H9 (cell line): ENCODE measurements around the gene RPP25. TPM values are rescaled to one million over a fixed set of nuclear protein-coding genes. Genes with fewer than 3 reads are reported as not detected.

ENCODE experiments used
- DNase-seq: peaks from one replicate; pipeline ENCODE4 v3.0.0-alpha.2; 2017
- H2AFZ ChIP-seq: one replicate; pipeline ENCODE4 v1.6.1; 2013; ENCODE audit warnings: mild to moderate bottlenecking, low read length, control low read depth, moderate library complexity
- H2AK5ac ChIP-seq: 2 replicates; pipeline ENCODE4 v1.6.1; 2013; ENCODE audit warnings: low read length, control low read depth, mixed read lengths; ENCODE audit not compliant: insufficient read length
- H2BK120ac ChIP-seq: one replicate; pipeline ENCODE4 v1.6.1; 2013; ENCODE audit warnings: low read depth, mild to moderate bottlenecking, low read length, control low read depth, inconsistent platforms; ENCODE audit not compliant: poor library complexity, severe bottlenecking
- H2BK12ac ChIP-seq: 2 replicates; pipeline ENCODE4 v1.6.1; 2013; ENCODE audit warnings: low read length, control low read depth, mixed read lengths, low read depth; ENCODE audit not compliant: insufficient read length
- H2BK15ac ChIP-seq: 2 replicates; pipeline ENCODE4 v1.6.1; 2013; ENCODE audit warnings: low read depth, low read length, control low read depth
- H2BK20ac ChIP-seq: one replicate; pipeline ENCODE4 v1.6.1; 2013; ENCODE audit warnings: low read depth, mild to moderate bottlenecking, low read length, control low read depth, inconsistent platforms; ENCODE audit not compliant: poor library complexity, severe bottlenecking
- H2BK5ac ChIP-seq: 2 replicates; pipeline ENCODE4 v1.6.1; 2013; ENCODE audit warnings: low read length, control low read depth, mixed read lengths; ENCODE audit not compliant: insufficient read length
- H3K14ac ChIP-seq: 2 replicates; pipeline ENCODE4 v1.6.1; 2013; ENCODE audit warnings: low read length, control low read depth; ENCODE audit not compliant: insufficient read depth
- H3K18ac ChIP-seq: 2 replicates; pipeline ENCODE4 v1.6.1; 2013; ENCODE audit warnings: low read depth, mild to moderate bottlenecking, mixed read lengths, low read length, control low read depth; ENCODE audit not compliant: insufficient read length
- H3K23ac ChIP-seq: 2 replicates; pipeline ENCODE4 v1.6.1; 2013; ENCODE audit warnings: low read length, control low read depth, mixed read lengths, low read depth; ENCODE audit not compliant: insufficient read length
- H3K23me2 ChIP-seq: 2 replicates; pipeline ENCODE4 v1.6.1; 2013; ENCODE audit warnings: low read depth, mild to moderate bottlenecking, mixed read lengths, low read length, control low read depth; ENCODE audit not compliant: insufficient read length, poor library complexity, severe bottlenecking
- H3K27ac ChIP-seq: 2 replicates; pipeline ENCODE4 v1.5.1; 2013; ENCODE audit warnings: low read length, control low read depth, mixed read lengths, low read depth; ENCODE audit not compliant: insufficient read length
- H3K27me3 ChIP-seq: 2 replicates; pipeline ENCODE4 v1.6.1; 2013; ENCODE audit warnings: low read length, control low read depth, inconsistent platforms; ENCODE audit not compliant: insufficient read depth
- H3K4ac ChIP-seq: 2 replicates; pipeline ENCODE4 v1.6.1; 2013; ENCODE audit warnings: low read depth, mild to moderate bottlenecking, control low read depth, inconsistent platforms, low read length, moderate library complexity
- H3K4me1 ChIP-seq: 2 replicates; pipeline ENCODE4 v1.6.1; 2013; ENCODE audit warnings: low read length, control low read depth, inconsistent platforms; ENCODE audit not compliant: insufficient read depth
- H3K4me2 ChIP-seq: 2 replicates; pipeline ENCODE4 v1.6.1; 2013; ENCODE audit warnings: low read length, control low read depth, mixed read lengths; ENCODE audit not compliant: insufficient read length, insufficient read depth
- H3K56ac ChIP-seq: 2 replicates; pipeline ENCODE4 v1.6.1; 2013; ENCODE audit warnings: low read depth, mild to moderate bottlenecking, mixed read lengths, low read length, control low read depth; ENCODE audit not compliant: insufficient read length
- H3K79me1 ChIP-seq: 2 replicates; pipeline ENCODE4 v1.6.1; 2013; ENCODE audit warnings: low read depth, mild to moderate bottlenecking, moderate library complexity, low read length, control low read depth, inconsistent platforms; ENCODE audit not compliant: insufficient read depth, poor library complexity, severe bottlenecking
- H3K79me2 ChIP-seq: 2 replicates; pipeline ENCODE4 v1.6.1; 2013; ENCODE audit warnings: low read length, control low read depth, inconsistent platforms; ENCODE audit not compliant: insufficient read depth
- H3K9ac ChIP-seq: 2 replicates; pipeline ENCODE4 v1.6.1; 2013; ENCODE audit warnings: low read length, control low read depth, mixed read lengths; ENCODE audit not compliant: insufficient read length; ENCODE audit errors: extremely low read depth
- H3K9me3 ChIP-seq: one replicate; pipeline ENCODE4 v1.6.1; 2013; ENCODE audit warnings: low read depth, low read length, inconsistent platforms; ENCODE audit not compliant: control insufficient read depth
- H3T11ph ChIP-seq: one replicate; pipeline ENCODE4 v1.6.1; 2013; ENCODE audit warnings: mild to moderate bottlenecking, low read length, control low read depth, inconsistent platforms
- H4K20me1 ChIP-seq: one replicate; pipeline ENCODE4 v1.6.1; 2013; ENCODE audit not compliant: control insufficient read depth, insufficient read length, insufficient read depth
- H4K5ac ChIP-seq: 2 replicates; pipeline ENCODE4 v1.6.1; 2013; ENCODE audit warnings: low read depth, mild to moderate bottlenecking, mixed read lengths, low read length, control low read depth; ENCODE audit not compliant: insufficient read length
- H4K8ac ChIP-seq: replicated peaks from 2 replicates; pipeline ENCODE4 v1.6.1; 2013; ENCODE audit warnings: low read length, control low read depth, mixed read lengths, low read depth; ENCODE audit not compliant: insufficient read length
- H4K91ac ChIP-seq: 2 replicates; pipeline ENCODE4 v1.6.1; 2013; ENCODE audit warnings: low read depth, mild to moderate bottlenecking, moderate library complexity, mixed read lengths, low read length, control low read depth; ENCODE audit not compliant: insufficient read length
- H3K27ac Mint-ChIP-seq, 3 experiments: 2 replicates in 2 of 3; 3 replicates in 1 of 3; pipeline ENCODE4 v1.8.0; 2020 to 2021; ENCODE audit warnings: mixed read lengths in 3 of 3, mild to moderate bottlenecking in 1 of 3, moderate library complexity in 1 of 3
- H3K27me3 Mint-ChIP-seq: 2 replicates; pipeline ENCODE4 v1.8.0; 2021; ENCODE audit warnings: low read depth, mild to moderate bottlenecking, moderate library complexity, mixed read lengths
- H3K36me3 Mint-ChIP-seq, 3 experiments: 2 replicates in 2 of 3; 3 replicates in 1 of 3; pipeline ENCODE4 v1.8.0; 2020 to 2021; ENCODE audit warnings: low read depth in 3 of 3, mixed read lengths in 3 of 3; ENCODE audit not compliant: insufficient read depth in 1 of 3
- H3K4me1 Mint-ChIP-seq, 2 experiments: 2 replicates each; pipeline ENCODE4 v1.8.0; 2020; ENCODE audit warnings: mixed read lengths in 2 of 2
- H3K4me3 Mint-ChIP-seq, 2 experiments: 2 replicates in 1 of 2; 3 replicates in 1 of 2; pipeline ENCODE4 v1.8.0; 2020 to 2021; ENCODE audit warnings: mild to moderate bottlenecking in 2 of 2, mixed read lengths in 2 of 2, moderate library complexity in 1 of 2
- H3K9me3 Mint-ChIP-seq, 2 experiments: 2 replicates in 1 of 2; 3 replicates in 1 of 2; pipeline ENCODE4 v1.8.0; 2020; ENCODE audit warnings: mild to moderate bottlenecking in 2 of 2, mixed read lengths in 2 of 2, moderate library complexity in 1 of 2
- CTCF ChIP-seq: fragments of 200-600 bp; sonication (generic); conservative IDR thresholded peaks from 3 replicates; pipeline ENCODE4 v1.8.0; 2021; ENCODE audit warnings: antibody characterized with exemption, mild to moderate bottlenecking
- WGBS: extraction: QIAGEN DNeasy Blood & Tissue Kit; methylation state at CpG from one replicate; pipeline ENCODE4 v1.1.7; 2013; ENCODE audit warnings: missing lambda C conversion rate, low lambda C conversion rate, mixed read lengths; ENCODE audit not compliant: insufficient read length; ENCODE audit errors: extremely low coverage; 5-methylcytosine and 5-hydroxymethylcytosine counted together
- total RNA-seq: library from RNA; stranded (reverse); gene quantifications from 2 replicates; pipeline ENCODE4 v1.2.1, GENCODE V29; 2021

Gene RPP25
- total RNA-seq, 1 experiment from 2014 or later = 12.6 TPM

DNA sequence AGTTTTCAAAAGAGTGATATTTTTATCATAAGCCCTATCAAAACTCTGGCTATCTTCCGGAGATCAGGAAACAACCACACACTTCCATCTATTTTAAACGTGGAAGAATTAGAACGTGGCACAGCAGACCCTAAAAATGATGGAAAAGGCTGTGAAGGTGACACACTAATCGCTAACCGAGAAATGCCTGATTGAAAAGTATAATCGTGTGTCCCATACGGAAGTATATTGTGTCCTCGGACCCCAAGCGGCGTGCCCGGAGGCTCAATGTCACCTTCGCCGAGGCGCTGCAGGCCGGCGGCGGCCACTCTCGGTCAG is 19.3 kb downstream of the RPP25 start:
- no peak overlapping the region for H4K8ac ChIP-seq
- H3K14ac ChIP-seq = peak overlapping the region; percentile 91
- H4K20me1 ChIP-seq = no peaks in the 10 kb centered on the region
- no peaks in the 10 kb centered on the region for H3K9me3 Mint-ChIP-seq
- no peaks in the 10 kb centered on the region; the same call in 1 of the 2 replicates for H3K27me3 Mint-ChIP-seq
- no peaks in the 10 kb centered on the region for H3K9me3 ChIP-seq
- no peak overlapping the region for H3K27ac ChIP-seq
- H3K18ac ChIP-seq = no peak overlapping the region
- H2AK5ac ChIP-seq = no peak overlapping the region
- H3K4me1 Mint-ChIP-seq = peaks cover 6 to 15% of the 10 kb centered on the region in 2 experiments
- H3K56ac ChIP-seq = no peak overlapping the region
- no peak overlapping the region for H2BK120ac ChIP-seq
- peaks cover 24% of the 10 kb centered on the region; the same call in 1 of the 2 replicates for H3K79me2 ChIP-seq
- H3K4me3 Mint-ChIP-seq = peak overlapping the region; percentile 85 to 96
- no peak overlapping the region for H4K91ac ChIP-seq
- H3K4me1 ChIP-seq = no peaks in the 10 kb centered on the region
- H3K4me2 ChIP-seq = peak overlapping the region; percentile 84
- DNase-seq = no peak
- no peak overlapping the region for H3T11ph ChIP-seq
- TF ChIP-seq CTCF = no peak
- H4K5ac ChIP-seq = no peak overlapping the region
- no peaks in the 10 kb centered on the region for H3K23me2 ChIP-seq
- no peak overlapping the region for H2BK5ac ChIP-seq
- H3K9ac ChIP-seq = peak overlapping the region; percentile 52
- no peak overlapping the region for H3K4ac ChIP-seq
- no peak overlapping the region for H2BK20ac ChIP-seq
- no peak overlapping the region for H2BK12ac ChIP-seq
- no peak overlapping the region for H2BK15ac ChIP-seq
- WGBS = no CpG with 5 or more reads among the region's 18 CpGs
- no peaks in the 10 kb centered on the region for H3K79me1 ChIP-seq
- peak overlapping the region; percentile 12 to 89 (median 81); a peak in 5 of 7 replicates for H3K27ac Mint-ChIP-seq
- H3K23ac ChIP-seq = no peak overlapping the region
- no peaks in the 10 kb centered on the region for H3K27me3 ChIP-seq
- H3K36me3 Mint-ChIP-seq = peaks cover 3 to 8% (median 7%) of the 10 kb centered on the region in 3 experiments; a peak in 4 of 7 replicates
- H2AFZ ChIP-seq = no peak overlapping the region
